Keratinocyte (primary cell): ENCODE measurements around the gene GSTM1. TPM values are rescaled to one million over a fixed set of nuclear protein-coding genes. Genes with fewer than 3 reads are reported as not detected.

Source experiments
- DNase-seq: peaks from one replicate; pipeline ENCODE4 v3.0.0-alpha.2; 2011; ENCODE audit warnings: low read depth, missing footprints, low spot score
- FAIRE-seq: peaks from 2 replicates; lab custom pipeline; 2011; peaks lifted over from hg19 to GRCh38; lab: Jason Lieb, UNC
- H2AFZ ChIP-seq: 2 replicates; pipeline ENCODE4 v1.6.0; 2012; ENCODE audit warnings: low read length, control low read depth, inconsistent platforms; ENCODE audit not compliant: control insufficient read depth
- H3K27ac ChIP-seq: 2 replicates; pipeline ENCODE4 v1.5.1; 2011; ENCODE audit warnings: low read length; ENCODE audit not compliant: control insufficient read depth, insufficient read depth
- H3K27me3 ChIP-seq: 3 replicates; pipeline ENCODE4 v1.6.0; 2011; ENCODE audit warnings: low read length; ENCODE audit not compliant: control insufficient read depth, insufficient read depth; ENCODE audit errors: extremely low read depth
- H3K36me3 ChIP-seq, 2 experiments: 2 replicates in 1 of 2; 3 replicates in 1 of 2; pipeline ENCODE4 v1.5.1; 2011; ENCODE audit warnings: low read length in 2 of 2, mild to moderate bottlenecking in 1 of 2; ENCODE audit not compliant: control insufficient read depth in 2 of 2, insufficient read depth in 2 of 2; ENCODE audit errors: extremely low read depth in 1 of 2
- H3K4me1 ChIP-seq: 3 replicates; pipeline ENCODE4 v1.5.1; 2011; ENCODE audit warnings: low read length; ENCODE audit not compliant: control insufficient read depth, insufficient read depth; ENCODE audit errors: extremely low read depth
- H3K4me2 ChIP-seq: 3 replicates; pipeline ENCODE4 v1.6.0; 2011; ENCODE audit warnings: low read depth, low read length; ENCODE audit not compliant: control insufficient read depth, insufficient read depth; ENCODE audit errors: extremely low read depth
- H3K4me3 ChIP-seq, 3 experiments: fragments of 200-600 bp in 1 of 3; sonication (generic) in 1 of 3; 2 replicates in 2 of 3; 3 replicates in 1 of 3; pipeline ENCODE4 v1.5.1; 2011 to 2016; ENCODE audit warnings: low read length in 3 of 3, mild to moderate bottlenecking in 3 of 3, control low read depth in 2 of 3, inconsistent platforms in 1 of 3, low read depth in 1 of 3, mixed read lengths in 1 of 3, mixed run types in 1 of 3, moderate library complexity in 1 of 3; ENCODE audit not compliant: control insufficient read depth in 2 of 3, insufficient read depth in 2 of 3; ENCODE audit errors: extremely low read depth in 1 of 3
- H3K79me2 ChIP-seq: 2 replicates; pipeline ENCODE4 v1.6.0; 2012; ENCODE audit warnings: low read length; ENCODE audit not compliant: control insufficient read depth, insufficient read depth
- H3K9ac ChIP-seq: 3 replicates; pipeline ENCODE4 v1.6.0; 2011; ENCODE audit warnings: low read length; ENCODE audit not compliant: control insufficient read depth, insufficient read depth; ENCODE audit errors: extremely low read depth
- H3K9me1 ChIP-seq: 3 replicates; pipeline ENCODE4 v1.6.0; 2011; ENCODE audit warnings: low read length; ENCODE audit not compliant: control insufficient read depth, insufficient read depth; ENCODE audit errors: extremely low read depth
- H3K9me3 ChIP-seq: 2 replicates; pipeline ENCODE4 v1.5.1; 2012; ENCODE audit warnings: low read depth, low read length; ENCODE audit not compliant: control insufficient read depth
- H4K20me1 ChIP-seq: 3 replicates; pipeline ENCODE4 v1.6.0; 2011; ENCODE audit warnings: low read length; ENCODE audit not compliant: control insufficient read depth, insufficient read depth; ENCODE audit errors: extremely low read depth
- CTCF ChIP-seq, 3 experiments: IDR thresholded peaks in 1 of 3; conservative IDR thresholded peaks in 1 of 3; optimal IDR thresholded peaks in 1 of 3; 2 replicates in 2 of 3; 3 replicates in 1 of 3; pipeline versions ENCODE3 to v1.5.1; 2011; ENCODE audit warnings: low read length in 3 of 3, mild to moderate bottlenecking in 3 of 3, moderate library complexity in 2 of 3, control low read depth in 1 of 3, inconsistent platforms in 1 of 3; ENCODE audit not compliant: insufficient read depth in 2 of 3; ENCODE audit errors: extremely low read depth in 1 of 3
- EZH2 ChIP-seq: IDR thresholded peaks from one replicate; pipeline ENCODE4 v1.6.1; 2012; ENCODE audit warnings: inconsistent platforms, mild to moderate bottlenecking, low read length, moderate library complexity
- dilution Hi-C: fragments of 300-500 bp; cut with MboI; formaldehyde crosslinking; loops from one replicate; pipeline ENCODE4 v1.7.0; 2020; ENCODE audit warnings: low sequenced_read_pairs; ENCODE audit not compliant: extremely low pct_ligation_motif_present
- polyA plus RNA-seq, 5 experiments: library from polyadenylated mRNA; depleted of rRNA in 3 of 5; stranded (reverse) in 3 of 5; stranded (forward) in 1 of 5; unstranded in 1 of 5; fragments of >200 nt; gene quantifications; 1 replicate in 1 of 5; 2 replicates in 3 of 5; 3 replicates in 1 of 5; pipeline versions ENCODE4 v1.2.1 to v1.2.3, GENCODE V29; 2011 to 2012; ENCODE audit warnings: missing spikeins in 2 of 5, low read depth in 1 of 5, low replicate concordance in 1 of 5

GSTM1 gene
- polyA plus RNA-seq, 1 donor (not counting 4 experiments of a cell fraction or from before 2014, with no cell fraction given): 13.5 TPM

GRCh38 chr1:109724933-109725332, 37.3 kb downstream of the GSTM1 start:
- FAIRE-seq: no peak
- TF ChIP-seq CTCF (optimal IDR thresholded peaks at IDR 0.05 in 1 of 3, IDR thresholded peaks at IDR 0.05 in 1 of 3, conservative IDR thresholded peaks at IDR 0.05 in 1 of 3; ENCODE audit: extremely low read depth in 1 of 3, insufficient read depth in 2 of 3, low read length in 3 of 3): no peak
- no peak for TF ChIP-seq EZH2
- Histone ChIP-seq H3K4me2 (no peak overlapping the region), H3K27me3 (no peaks in the 10 kb centered on the region), H3K4me3 (no peak overlapping the region), H3K9me1 (no peaks in the 10 kb centered on the region), H3K36me3 (no peaks in the 10 kb centered on the region), H3K4me1 (no peaks in the 10 kb centered on the region), H3K27ac (no peak overlapping the region), H4K20me1 (no peaks in the 10 kb centered on the region), H3K9me3 (no peaks in the 10 kb centered on the region), H3K9ac (no peak overlapping the region), H2AFZ (no peak overlapping the region), H3K79me2 (no peaks in the 10 kb centered on the region)
- dilution Hi-C loops: no loop called here
- DNase-seq: no peak

- H2AFZ ChIP-seq: no peak overlapping the region
- no peaks in the 10 kb centered on the region for H3K79me2 ChIP-seq
- H3K9ac ChIP-seq: no peak overlapping the region
- H3K9me3 ChIP-seq: no peaks in the 10 kb centered on the region
- no peak overlapping the region for H3K27ac ChIP-seq
- H3K4me2 ChIP-seq: no peak overlapping the region
- H3K4me3 ChIP-seq: no peak overlapping the region
- H3K36me3 ChIP-seq: no peaks in the 10 kb centered on the region
- TF ChIP-seq CTCF (optimal IDR thresholded peaks at IDR 0.05 in 1 of 3, IDR thresholded peaks at IDR 0.05 in 1 of 3, conservative IDR thresholded peaks at IDR 0.05 in 1 of 3; ENCODE audit: extremely low read depth in 1 of 3, insufficient read depth in 2 of 3, low read length in 3 of 3) (no peak), EZH2 (no peak)
- dilution Hi-C loops: no loop called here
- no peaks in the 10 kb centered on the region for H3K27me3 ChIP-seq
- no peak for DNase-seq
- H3K9me1 ChIP-seq: no peaks in the 10 kb centered on the region
- no peaks in the 10 kb centered on the region for H3K4me1 ChIP-seq
- no peak for FAIRE-seq
- H4K20me1 ChIP-seq: no peaks in the 10 kb centered on the region
These were observed 37.9 kb downstream of the GSTM1 start for GRCh38 chr1:109725510-109725909.
